ENCODE measurements around the gene EHD3.

- no peak for TF ChIP-seq HDGF (IDR thresholded peaks at IDR 0.05; ENCODE audit: borderline replicate concordance)
- TF ChIP-seq FOXM1 (IDR thresholded peaks at IDR 0.05; ENCODE audit: borderline replicate concordance), result no peak
- TF ChIP-seq ELF4 (IDR thresholded peaks at IDR 0.05), result no peak
- no peak for TF ChIP-seq SP1 (IDR thresholded peaks at IDR 0.05)
- no peak for TF ChIP-seq BHLHE40 (IDR thresholded peaks at IDR 0.05; ENCODE audit: borderline replicate concordance)
- TF ChIP-seq SUZ12 (IDR thresholded peaks at IDR 0.05), result no peak
- no peak for TF ChIP-seq TARDBP (IDR thresholded peaks at IDR 0.05)
These were observed 65.6 kb downstream of the EHD3 start for GRCh38 chr2:31299547-31299946.

All from HEK293T (cell line).